DOHH2 (cell line): ENCODE results near the gene USH1C.

ENCODE experiments used
- CTCF ChIP-seq: fragments of 200-600 bp; sonication (generic); IDR thresholded peaks from one replicate; pipeline ENCODE4 v1.5.1; 2014; ENCODE audit warnings: antibody characterized with exemption, mild to moderate bottlenecking, low read depth, low read length; ENCODE audit not compliant: poor library complexity, severe bottlenecking
- EZH2phosphoT487 ChIP-seq: fragments of 200-600 bp; sonication (generic); IDR thresholded peaks from 2 replicates; pipeline ENCODE4 v1.6.1; 2017; ENCODE audit warnings: borderline replicate concordance, mild to moderate bottlenecking, antibody characterized with exemption, low read length, moderate library complexity, mixed read lengths

- TF ChIP-seq CTCF (no peak), EZH2phosphoT487 (no peak)
Observed at GRCh38 chr11:17559341-17560087, 15.3 kb upstream of the USH1C start.
